IPS DF 19.7 (cell line): Measurements from ENCODE around the gene DARS2.

Experiments used
- DNase-seq: peaks from one replicate; pipeline ENCODE4 v3.0.0-alpha.2; 2013; ENCODE audit warnings: low read depth, low spot score

DARS2 gene

GRCh38 chr1:173886746-173887611 is 62.5 kb downstream of the DARS2 start:
- no peak for DNase-seq

GRCh38 chr1:173887627-173888026 is 63.2 kb downstream of the DARS2 start:
- no peak for DNase-seq

GRCh38 chr1:173888749-173889148 is 64.3 kb downstream of the DARS2 start:
- no peak for DNase-seq

GRCh38 chr1:173889885-173890284 is 65.4 kb downstream of the DARS2 start:
- DNase-seq: no peak

GRCh38 chr1:173893611-173894010 is 69.1 kb downstream of the DARS2 start:
- no peak for DNase-seq

GRCh38 chr1:173894189-173894588 is 69.7 kb downstream of the DARS2 start:
- no peak for DNase-seq

- DNase-seq: no peak
Measured at GRCh38 chr1:173900427-173900826, 76.0 kb downstream of the DARS2 start.

GRCh38 chr1:173900992-173901391 is 76.5 kb downstream of the DARS2 start:
- DNase-seq: no peak

GRCh38 chr1:173903827-173904531 is 79.5 kb downstream of the DARS2 start:
- DNase-seq: no peak
